GM18520 (cell line): Measurements from ENCODE around the gene TEX30.

Experiments used
- ATAC-seq: cut with Tn5 transposase; IDR thresholded peaks from one replicate; pipeline ENCODE4 v1.9.1; 2021; ENCODE audit not compliant: unreplicated experiment

The TEX30 gene

DNA sequence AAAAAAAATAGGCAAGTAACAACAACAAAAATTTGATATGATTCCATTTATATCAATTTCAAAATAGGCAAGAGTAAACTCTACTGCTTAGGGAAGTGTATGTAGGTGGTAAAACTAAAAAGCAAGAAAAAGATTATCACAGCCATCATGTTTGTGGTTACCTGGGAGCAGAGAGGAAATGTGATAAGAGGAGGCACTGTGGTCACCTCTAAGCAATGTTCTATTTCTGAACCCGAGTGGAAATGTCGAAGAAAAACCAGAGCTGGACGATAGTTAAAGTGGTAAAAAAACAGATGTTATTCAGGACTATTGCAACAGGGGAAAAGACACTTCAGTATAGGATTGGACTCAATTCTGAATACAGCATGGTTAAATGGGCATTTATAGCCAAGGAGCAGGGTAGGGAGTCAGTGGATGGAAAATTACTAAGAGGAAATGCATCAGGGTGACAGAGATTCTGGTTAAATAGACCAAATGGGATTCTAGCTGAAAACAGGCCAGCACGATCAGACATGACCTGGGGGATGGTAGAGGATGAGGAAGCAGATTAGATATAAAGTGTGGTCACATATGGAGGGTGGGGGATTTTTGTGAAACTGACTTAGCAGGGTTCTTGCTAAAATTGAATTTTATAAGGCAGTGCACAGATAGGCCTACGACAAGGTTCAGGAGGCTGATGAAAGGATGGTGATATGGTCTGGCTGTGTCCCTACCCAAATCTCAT is 6.0 kb upstream of the TEX30 start:
- ATAC-seq = no peak

DNA sequence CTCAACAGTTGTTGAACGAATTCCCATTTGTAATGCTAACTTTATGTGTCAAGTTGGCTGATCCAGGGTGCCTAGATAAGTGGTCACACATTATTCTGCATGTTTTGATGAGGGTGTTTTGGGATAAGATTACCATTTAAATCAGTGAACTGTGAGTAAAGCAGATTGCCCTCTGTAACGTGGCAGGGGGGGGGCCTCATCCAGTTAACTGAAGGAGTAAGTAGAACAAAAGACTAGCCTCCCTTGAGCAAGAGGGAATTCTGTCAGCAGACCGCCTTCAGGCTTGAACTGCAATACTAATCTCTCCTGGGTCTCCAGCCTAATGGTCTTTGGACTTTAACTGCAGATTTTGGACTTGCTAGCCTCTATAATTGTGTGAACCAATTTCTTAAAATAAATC is 4.2 kb upstream of the TEX30 start:
- no peak for ATAC-seq

DNA sequence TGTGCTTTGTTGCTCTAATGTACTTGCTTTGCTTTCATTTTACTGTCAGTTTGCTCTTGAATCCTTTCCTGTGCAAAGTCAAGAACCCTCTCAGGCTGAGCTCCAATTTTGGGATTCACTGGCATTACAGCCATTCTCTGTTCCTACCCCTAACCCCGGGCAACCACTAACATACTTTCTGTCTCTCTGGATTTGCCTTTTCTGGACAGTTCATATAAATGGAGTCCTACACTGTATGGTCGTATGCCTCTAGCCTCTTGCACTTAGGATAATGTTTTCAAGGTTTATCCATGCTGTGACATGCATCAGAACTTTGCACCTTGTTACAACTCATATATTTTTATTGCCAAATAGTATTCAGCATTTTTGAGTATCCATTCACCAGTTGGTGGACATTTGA is 2.7 kb upstream of the TEX30 start:
- ATAC-seq = no peak

DNA sequence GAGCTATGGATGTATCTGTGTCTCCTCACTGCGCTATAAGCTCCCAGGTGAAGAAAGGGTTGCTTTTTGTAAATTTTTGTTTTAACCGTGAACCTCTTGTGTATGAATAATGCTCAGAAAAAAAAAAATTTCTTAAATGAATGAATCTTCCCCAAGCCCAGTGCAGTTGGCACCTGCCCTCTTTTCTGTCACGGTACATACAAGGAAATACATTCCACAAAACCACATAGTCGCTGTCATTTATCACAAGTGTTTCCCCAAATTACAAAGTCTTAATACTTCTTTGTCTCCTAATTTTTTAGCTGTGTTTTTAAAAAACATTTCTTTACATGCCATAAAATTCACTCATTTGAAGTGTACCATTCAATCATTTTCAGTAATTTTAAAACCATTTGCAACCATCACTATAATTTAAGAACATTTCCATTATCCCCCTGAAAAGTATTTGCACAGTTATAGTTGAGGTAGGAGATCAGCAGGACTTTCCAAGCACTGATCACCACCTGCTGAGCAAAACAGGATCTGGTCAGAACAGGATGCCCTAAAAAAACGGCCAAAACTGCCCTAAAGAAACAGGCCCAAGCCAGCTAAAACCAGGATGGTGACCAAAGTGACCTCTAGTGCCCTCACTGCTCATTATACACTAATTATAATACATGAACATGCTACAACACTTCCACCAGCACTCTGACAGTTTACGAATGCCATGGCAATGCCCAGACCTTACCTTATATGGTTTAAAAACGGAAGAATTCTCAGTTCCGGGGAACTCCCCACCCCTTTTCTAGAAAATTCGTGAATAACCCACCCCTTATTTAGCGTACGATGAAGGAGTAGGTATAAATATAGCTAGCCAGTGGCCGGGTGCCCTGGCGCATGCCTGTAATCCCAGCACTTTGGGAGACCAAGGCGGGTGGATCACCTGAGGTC is 1.3 kb upstream of the TEX30 start:
- ATAC-seq = no peak

DNA sequence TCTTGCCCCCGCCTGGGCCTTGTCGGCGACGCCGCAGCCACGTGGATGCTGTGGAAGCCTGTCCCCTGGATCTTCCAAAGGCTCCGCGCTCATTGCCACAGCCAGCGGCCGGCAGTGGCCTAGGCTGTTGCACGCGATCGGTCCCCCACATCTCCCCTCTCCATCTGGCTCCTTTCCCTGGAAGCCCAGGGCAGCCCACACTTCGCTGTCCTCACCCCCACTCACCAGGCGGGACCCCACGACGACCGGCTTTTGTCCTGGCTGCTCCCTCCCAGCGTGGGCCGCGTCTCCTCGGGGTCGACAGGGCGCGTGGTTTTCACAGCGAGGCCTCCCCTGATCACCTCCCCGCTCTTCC is 605 bp upstream of the TEX30 start:
- ATAC-seq = no peak

DNA sequence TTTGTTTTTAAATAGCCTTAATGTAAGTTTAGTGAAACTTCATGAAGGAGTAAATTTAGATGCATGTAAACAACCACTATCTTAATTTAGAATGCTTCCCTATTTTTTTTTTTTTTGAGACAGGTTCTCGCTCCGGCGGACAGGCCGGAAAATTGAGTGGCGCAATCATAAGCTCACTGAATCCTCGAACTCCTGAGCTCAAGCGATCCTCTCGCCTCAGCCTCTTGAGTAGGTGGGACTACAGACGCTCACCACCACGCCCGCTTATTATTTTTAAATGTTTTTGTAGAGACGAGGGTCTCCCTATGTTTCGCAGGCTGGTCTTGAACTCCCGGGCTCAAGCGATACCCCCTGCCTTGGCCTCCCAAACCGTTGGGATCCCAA is 1.6 kb downstream of the TEX30 start:
- no peak for ATAC-seq

DNA sequence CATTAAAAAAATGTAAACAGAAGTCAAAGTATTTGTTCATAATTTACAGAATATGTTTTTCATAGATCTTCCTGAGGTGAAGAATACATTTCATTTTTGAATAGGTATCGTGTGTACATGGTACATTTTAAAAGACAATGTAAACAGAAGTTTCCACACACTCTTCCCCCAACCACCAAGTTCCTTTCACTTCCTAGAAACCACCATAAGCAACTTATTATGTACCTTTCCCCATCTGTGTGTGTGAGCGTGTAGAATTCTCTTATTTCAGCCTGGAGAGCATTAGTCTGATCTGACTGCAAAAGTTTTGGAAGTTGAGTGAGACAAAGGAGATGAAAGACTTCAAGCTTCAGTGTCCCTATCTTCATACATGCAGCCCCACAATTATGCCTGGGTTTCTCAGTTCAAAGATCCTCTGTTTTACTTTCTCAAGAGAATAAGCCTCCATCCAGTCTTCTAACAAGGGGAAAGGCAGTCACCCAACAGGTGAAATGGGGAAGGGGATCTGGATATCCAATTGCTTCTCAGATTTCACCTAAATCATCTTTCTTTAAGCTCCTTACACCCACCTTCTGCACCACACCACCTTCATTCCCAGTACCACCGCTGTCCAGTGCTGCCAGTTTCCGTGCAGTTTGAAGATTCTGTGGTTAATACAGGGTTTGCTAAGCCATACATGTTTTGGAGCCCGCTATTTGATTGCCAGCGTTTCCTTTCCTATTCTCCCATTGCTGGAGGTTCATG is 2.1 kb downstream of the TEX30 start:
- no peak for ATAC-seq

DNA sequence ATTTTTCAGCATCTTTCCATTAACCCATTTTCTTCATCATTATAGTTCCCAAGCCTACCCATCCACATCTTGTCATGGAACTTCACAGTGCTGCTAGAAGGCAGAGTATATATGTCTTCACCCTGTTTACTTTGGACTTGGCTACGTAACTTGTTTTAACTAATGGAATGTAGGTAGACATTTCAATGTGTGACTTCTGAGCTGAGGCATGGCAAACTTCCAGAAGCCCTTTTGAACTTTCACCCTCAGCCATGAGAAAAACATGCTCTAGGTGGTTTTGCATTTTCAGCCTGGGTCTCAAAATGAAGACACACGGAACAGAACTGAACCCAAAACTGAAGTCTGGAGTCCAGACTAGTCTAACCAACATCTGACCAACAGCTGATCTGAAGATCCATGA is 3.2 kb downstream of the TEX30 start:
- no peak for ATAC-seq

DNA sequence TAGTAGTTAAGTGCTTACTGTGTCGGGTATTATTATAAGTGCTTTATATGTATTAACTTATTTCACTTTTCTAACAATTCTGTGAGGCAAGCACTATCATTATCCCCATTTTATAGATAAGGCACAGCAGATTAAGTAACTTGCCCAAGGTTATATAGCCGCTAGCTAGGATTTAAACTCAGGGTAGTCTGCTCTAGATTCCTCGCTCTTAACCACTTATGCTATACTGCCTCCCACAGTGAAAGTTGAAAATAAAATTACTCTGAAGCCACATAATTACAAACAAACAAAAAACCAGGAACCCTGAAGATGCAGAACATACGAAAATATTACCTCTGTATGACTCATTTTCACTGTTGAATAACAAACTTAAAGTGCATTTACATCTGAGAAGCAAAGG is 3.9 kb downstream of the TEX30 start:
- no peak for ATAC-seq

DNA sequence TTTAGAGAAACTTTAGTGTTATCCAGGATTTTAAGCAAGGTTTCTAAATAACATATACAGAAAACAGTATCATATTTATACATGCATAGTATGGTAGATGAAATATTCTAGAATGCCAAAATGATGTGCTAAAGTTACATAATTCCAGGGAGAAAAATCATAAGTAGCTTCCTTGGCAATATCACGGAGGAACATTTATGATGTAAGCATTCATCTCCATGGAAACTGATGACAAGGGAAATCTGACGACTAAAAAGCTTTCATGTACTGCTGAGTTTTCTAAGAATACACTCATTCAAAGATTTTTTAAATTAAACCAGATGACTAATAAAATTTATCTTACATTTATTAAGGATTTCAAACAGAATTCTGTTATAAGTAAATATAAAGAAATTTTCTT is 4.7 kb downstream of the TEX30 start:
- ATAC-seq = no peak

DNA sequence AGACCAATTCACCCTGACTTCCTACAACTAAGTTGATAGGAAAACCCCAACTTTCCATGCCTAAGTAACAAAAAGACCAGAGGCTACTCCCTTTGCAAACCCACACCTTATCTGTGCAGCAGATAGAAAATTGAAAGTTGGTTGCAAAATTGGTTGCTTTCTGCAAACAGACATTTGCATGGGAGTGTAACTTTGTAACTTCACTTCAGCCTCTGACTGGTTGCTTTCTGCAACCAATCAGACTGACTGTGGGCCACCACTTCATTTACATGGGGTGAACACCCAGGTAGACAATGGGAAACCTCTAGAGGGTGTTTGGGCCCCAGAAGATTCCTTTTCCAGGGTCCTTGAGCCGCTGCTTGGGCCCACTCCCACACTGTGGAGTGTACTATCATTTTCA is 9.8 kb downstream of the TEX30 start:
- no peak for ATAC-seq

DNA sequence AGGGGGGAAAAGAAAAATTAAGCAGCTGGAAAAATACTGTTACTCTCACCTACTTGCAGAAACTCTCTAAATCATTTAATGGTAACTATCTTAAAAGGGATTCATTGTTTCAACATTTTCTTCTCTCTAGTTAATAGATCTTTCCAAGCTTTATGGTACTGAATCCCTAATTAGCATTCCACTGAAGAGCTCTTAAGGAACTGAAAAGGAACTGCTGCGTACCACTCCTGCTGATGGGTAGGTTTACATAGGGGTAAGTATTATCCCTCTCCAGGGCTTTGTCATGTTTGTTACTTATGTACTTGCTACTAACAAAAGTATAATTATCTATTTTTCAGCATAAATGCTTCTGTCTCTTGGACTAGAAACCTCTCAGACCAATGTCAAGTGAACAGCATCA is 12.5 kb downstream of the TEX30 start:
- no peak for ATAC-seq

DNA sequence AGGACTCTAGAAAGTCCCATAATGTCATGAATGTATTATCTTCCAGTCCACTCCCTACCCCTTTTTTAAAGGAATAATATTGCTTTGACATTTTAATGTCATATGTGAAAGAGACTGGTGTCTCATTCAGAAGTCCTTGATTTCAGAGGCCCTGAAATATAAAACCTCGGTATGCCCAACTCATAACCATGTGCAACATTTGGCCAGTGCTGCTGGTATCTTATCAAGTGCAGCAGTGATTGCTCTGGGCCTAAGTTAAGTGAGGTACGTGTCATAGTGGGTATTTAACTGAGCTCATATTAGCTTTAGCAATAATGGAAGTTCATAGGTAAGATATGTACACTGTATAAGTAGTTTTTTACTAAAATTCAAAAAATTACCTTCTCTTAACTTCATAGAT is 14.7 kb downstream of the TEX30 start:
- no peak for ATAC-seq

DNA sequence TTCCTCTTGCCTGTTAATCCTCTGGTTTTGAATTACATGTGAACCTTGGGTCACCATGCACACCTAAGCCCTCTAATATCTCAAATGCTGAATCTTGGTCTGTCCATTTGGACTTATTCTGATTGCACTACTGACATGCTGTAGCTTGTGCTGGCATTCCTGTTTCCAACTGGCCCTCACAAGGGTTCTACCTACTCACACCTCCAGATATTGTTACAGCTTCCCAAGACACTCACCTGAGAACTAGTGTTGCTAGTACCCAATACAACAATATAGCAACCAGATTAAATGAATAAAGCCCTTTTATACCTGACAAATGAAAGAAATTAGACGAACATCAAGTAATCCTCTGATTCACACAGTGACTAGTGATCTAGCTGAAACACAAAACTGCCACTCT is 16.6 kb downstream of the TEX30 start:
- no peak for ATAC-seq

DNA sequence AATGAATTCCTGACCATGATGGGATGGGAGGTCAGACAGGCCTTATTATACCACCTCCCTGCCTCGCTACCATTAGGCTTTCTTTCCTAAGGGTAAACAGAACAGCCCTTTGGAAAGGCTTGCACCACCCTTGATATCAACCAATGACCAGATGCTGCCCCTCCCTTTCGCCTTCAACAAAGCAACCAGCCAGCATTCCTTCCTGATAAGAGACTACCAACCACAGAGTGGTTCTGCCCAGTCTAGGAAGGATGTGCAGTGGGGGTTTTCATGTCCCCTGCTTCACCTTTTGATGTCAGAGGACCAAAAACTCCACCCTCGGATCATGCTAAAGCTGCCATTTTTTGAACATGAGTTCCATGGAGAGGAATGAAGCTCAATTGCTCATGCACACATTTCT is 21.7 kb downstream of the TEX30 start:
- no peak for ATAC-seq

DNA sequence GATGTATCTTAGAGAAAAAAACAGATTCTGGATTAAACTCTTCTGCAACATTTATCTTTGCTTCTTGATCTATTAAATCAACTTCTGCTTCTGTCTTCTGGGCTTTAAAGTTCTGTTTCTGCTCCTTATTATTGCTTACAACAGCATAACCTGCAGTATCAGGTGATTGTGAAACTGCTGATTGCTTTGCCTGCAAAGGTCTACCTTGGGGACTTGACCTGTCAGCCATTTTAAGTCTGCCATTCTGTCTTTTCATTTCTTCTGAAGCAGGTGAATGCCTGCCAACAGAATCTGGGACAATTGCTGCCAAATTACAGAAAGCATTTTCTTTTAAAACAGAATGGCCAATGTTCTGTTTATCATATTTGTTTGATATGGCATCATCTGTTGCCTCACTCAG is 31.1 kb downstream of the TEX30 start:
- ATAC-seq = no peak

DNA sequence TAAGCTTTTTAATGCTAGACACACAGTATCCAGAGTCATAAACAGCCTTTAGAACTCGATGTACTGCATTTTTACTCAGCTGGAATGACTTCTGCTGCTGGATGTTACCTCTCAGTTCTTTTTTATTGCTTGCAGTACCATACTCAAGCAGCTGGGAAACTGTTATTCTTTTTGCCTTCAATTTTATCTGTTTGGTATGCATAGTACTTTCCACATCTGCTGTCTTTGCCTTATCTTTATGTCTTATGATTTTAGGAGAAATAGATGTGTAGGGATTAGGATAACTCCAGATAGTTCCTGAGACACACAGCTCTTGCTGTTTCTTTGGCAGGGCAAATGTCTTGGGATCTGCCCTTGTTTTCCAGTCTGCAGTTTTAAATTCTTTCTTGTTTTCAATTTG is 31.5 kb downstream of the TEX30 start:
- no peak for ATAC-seq

DNA sequence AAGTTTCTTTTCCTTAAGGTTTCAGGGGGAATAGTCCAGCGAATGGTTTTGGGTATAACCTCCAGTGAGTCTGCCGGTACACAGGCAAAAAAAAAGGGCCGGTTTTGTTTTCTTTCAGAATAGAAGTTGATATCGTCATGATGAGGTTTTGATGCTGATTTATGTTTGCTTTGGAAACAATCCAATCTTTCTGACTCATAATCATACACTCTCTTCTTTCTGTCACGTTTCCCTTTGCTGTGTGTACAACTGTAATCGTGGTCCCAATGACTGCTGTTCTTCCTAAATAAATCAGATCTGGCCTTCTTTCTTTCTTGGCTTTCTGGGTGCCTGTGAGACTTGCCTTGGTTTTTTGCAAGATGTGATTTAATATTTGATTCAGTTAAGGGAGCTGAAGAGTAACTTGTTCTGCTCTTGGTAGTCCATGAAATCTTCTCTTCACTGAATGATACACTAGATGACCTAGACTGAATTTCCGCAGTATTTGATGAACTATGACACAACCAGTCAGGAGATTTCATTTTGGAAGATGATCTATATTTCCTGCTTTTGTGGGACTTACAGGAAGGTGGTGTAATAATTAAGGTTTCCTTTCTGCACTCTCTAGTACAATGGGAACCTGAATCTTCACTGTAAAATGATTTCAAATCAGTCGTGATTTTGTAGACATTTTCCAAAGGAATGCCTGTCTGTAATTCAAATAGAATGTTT is 43.9 kb downstream of the TEX30 start:
- ATAC-seq = no peak

DNA sequence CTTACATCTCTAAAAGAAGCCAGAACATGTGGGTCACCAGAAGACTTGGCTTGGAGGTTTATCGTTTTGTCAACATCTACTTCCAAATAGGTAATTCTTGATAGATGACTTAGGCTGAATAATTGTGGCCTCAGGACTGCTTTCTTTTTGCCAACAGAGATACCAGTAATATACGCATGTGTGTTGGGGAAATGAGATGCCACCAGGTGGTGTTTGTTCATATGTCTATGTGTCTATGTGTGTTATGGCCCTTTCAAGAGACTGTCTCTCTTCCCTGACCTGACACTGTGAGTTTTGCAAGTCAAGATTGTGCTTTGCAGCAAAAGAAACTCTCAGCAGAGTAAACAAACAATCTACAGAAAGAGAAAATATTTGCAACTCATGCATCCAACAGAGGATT is 47.2 kb downstream of the TEX30 start:
- no peak for ATAC-seq

DNA sequence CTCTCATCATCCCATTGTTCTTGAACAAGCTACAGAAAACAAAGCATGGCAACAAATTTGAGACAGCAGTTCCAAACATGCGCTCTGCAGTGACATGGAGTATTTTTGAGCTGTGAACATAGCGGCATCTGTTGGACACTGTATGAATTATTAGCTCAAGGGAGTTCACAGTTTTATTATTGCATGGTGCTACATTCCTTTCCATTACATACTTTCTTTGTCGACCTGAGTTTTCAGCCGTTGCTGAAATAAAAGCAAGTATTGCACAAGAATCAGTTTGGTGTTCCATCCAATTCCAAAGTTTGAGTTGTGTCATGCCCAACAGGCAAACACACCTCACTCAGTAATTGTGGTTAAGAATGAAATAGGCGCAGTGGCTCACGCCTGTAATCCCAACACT is 48.7 kb downstream of the TEX30 start:
- no peak for ATAC-seq

DNA sequence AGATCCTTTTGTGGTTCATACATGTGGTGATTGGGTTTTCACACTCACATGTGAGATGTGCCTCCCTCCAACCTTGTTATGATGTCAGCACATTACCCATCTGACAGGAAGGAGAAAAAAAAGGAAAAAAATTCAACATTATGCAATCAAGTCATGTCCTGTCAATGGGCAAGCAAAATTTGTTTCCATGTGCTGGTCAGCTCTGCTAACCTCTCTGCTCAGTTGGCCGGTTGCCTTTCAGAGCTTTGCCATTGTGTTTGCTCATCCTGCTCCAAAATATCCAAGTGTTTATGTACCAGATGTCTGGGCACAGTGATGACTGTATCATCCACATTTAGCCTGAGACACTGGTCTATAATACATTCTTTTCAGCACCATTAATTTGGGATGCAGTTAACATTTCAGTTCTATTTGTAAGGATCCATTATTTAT is 51.8 kb downstream of the TEX30 start:
- ATAC-seq = no peak
